Activated CD4-positive, CD25-positive, alpha-beta regulatory T cell treated with anti-CD3 and anti-CD28 coated beads, Interleukin-2, amount 50 U/mL, for 72 hours (primary cell): ENCODE data around the gene CCNA2.
A peak's percentile ranks its signal among the peaks of the same experiment; 100 is the strongest.

Experiments used
- DNase-seq: peaks from one replicate; pipeline ENCODE4 v3.0.0; 2021

Gene CCNA2

DNA sequence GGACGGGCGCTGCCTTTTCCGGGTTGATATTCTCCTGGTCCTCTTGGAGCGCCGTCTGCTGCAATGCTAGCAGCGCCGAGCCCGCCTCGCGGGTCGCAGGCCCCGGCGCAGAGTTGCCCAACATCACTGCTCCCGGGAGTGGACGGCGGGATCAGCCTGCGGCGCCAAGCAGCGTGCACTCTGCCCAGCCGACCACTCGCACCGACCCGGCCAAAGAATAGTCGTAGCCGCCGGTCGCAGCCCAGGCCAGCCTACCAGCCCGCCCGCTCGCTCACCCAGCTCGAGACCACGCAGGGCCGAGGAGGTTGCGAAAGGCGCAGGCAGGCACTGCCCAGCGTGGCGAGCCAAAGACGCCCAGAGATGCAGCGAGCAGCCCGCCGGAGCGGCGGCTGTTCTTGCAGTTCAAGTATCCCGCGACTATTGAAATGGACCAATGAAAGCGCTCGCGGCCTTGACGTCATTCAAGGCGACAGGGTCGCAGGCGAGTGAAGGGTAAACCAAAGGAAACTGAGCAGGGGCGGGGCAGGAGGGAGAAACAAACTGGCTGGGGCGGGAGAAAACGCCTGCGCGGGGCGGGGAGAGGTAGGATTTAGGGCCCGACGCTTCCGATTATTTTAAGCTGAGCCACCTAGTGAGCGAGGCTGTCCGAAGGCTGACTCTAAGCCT is at the start of gene CCNA2:
TSS of gene CCNA2 (minus strand) at position 379 of the 666 bp plus-strand sequence. CDS start at position 124, 255 bp downstream.
- DNase-seq, result peak; percentile 91

DNA sequence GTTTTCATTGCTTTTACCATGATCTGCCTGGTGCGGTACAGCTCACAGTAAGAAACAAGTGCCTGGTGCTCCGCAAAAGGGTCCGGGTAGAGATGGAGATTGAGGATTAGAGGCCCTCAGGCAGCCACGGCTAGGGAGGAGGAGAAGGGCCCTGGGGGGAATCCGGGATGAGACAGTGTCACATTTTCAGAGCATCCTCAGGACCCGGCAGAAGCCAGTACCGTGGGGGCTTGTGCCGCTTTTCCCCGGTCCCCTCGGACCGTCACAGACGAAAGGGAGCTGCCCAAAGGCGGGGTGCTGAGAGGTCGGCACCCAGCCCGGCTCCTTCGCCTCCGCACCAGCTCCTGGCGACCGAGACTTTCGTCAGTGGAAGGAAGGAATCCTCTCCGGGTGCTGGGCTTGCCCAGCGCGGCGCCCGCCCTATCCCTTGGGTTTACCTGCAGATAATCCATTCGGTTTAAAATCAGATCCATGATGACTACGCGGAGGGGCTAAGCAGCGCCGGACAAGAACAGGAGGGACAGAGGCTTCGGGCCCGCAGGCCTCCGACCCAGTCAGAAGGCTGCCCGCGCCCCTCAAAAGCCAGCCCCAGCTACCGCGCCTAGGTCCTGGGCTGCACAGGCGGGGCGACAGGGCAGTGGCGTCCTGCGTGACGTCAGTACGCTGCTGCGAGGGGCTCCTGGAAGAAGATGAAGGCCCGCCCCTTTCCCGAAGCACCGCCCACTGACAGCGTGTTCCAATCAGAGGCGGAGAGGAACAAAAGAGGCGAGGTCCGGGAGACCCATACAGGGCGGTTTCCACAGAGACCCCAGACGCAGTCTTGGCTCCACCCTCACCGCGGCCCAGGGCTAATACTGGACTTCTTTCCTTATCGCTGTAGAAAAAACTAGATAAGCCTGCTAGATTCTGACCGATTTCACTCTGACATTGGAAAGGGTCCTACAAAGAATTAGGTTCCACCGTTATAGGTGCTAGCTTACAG is 46.4 kb upstream of the CCNA2 start, which contains the start of gene BBS7:
TSS of gene BBS7 (minus strand) at position 634 of the 982 bp plus-strand sequence. CDS start at position 473, 161 bp downstream.
- peak; percentile 96 for DNase-seq

- no peak for DNase-seq
Measured at GRCh38 chr4:121863799-121864198, 40.1 kb upstream of the CCNA2 start.

GRCh38 chr4:121861426-121861825 is 37.7 kb upstream of the CCNA2 start:
- no peak for DNase-seq

GRCh38 chr4:121860121-121860520 is 36.4 kb upstream of the CCNA2 start:
- DNase-seq, result no peak

GRCh38 chr4:121851354-121851753 is 27.7 kb upstream of the CCNA2 start:
- DNase-seq, result no peak

- DNase-seq, result no peak
Measured at GRCh38 chr4:121846662-121847061, 23.0 kb upstream of the CCNA2 start.

DNA sequence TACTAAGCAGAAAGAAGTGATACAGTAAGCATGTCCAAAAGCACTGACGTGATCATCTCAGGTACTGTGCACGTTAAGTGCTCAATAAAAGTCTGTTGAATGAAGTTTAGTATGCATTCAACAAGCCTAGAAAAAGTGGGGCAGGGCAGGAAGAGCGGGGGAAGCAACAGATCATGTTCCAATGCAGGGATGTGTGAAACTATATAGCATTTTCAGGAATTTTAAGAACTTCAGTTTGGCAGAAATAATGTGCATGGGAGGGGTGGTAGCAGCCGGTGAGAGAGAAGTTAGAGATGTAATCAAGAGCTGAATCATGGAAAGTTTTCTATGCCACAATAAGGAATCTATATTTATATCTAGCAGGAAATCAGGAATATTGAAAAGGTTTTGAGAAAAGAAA is 19.2 kb upstream of the CCNA2 start:
- DNase-seq, result no peak

- DNase-seq, result no peak
Measured at GRCh38 chr4:121838136-121838535, 14.5 kb upstream of the CCNA2 start.

DNA sequence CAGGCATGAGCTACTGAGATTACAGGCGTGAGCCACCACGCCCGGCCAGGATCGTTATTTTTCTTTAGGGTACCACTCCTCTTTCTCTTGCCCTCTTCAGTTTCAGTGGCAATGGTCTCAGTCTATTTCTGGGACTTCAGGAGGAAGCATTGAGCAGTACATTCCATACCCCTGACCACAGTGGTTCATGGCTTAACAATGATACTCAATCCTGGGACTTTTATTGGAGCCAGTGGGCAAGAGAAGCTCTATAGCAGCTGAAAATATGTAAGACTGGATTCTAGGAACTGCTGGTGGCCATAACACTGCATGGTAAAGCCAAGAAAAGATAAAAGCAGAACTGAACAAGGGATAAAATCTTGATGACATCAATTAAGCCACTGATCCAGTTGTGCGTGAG is 5.8 kb upstream of the CCNA2 start:
- DNase-seq, result no peak

GRCh38 chr4:121827853-121828252 is 4.2 kb upstream of the CCNA2 start:
- DNase-seq, result no peak

DNA sequence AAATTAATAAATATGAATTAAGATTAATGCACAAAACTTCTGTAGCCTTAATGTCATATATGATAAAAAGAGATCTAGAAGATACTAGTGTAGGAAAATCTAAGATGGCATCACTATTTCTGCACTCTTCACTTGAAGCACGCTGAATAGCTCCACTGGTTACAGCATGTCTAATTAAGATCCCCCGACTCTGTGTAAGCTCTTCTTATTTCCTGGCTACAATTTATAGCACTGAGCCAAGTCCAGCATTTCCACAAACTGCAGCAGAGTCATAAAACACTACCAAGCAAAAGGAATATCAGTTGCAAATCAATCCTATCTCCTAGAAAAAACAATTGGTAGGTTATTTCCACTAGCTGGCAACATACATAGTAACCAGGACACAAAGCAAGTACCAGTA is 1.3 kb upstream of the CCNA2 start:
- DNase-seq, result no peak

GRCh38 chr4:121824171-121824527 is 466 bp upstream of the CCNA2 start:
- no peak for DNase-seq

DNA sequence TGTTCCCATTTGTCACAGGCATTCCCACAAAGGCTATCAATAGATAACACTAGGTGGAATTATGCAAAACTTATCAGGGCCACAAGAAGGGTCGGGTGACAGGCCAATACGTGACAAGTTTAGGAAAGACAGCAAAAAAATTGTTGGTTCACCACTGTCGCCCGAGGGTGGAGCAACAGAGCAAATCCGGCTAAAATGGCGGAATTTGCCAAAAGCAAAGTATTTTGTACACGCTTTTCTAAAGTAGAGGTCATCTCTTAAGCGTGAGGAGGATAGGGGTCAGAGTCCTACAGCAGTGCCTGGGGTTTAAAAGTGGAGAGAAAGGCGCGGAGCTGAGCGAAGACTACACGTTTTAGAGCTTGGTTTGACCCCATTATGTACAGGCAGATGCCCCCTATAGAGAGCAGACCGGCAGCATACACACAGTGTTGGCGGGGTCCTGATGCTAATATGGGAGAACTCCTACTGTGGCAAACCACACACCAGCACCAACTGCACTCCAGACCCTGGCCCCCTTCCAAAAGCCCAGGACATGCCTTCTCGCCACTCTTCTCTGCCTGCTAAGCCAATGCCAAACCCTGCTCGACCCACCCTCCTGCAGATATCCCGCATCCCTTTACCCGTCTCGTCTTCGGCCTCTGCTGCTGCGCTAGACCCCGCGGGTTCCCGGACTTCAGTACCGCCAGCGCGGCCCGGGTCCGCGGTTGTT is 733 bp downstream of the CCNA2 start:
- DNase-seq, result peak; percentile 31

- DNase-seq, result no peak
Measured at GRCh38 chr4:121822047-121822446, 1.6 kb downstream of the CCNA2 start.

GRCh38 chr4:121819216-121819965 is 4.3 kb downstream of the CCNA2 start:
- DNase-seq, result no peak

DNA sequence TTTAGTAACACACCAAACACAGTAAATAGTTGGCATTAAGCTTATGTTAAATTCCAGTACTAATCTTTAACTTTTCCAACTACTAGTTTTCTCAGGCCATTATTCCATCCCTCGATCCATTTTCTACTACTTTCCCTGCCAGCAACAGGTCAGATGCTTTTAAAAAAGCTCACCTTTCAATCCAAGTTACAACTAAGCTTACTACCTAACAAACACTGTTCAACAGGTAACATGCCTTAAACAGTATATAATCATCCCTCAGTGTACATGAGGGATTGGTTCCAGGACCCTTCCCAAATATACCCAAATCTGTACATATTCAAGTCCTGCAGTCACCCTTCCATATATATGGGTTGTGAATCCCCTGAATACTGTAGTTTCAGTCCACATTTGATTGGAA is 5.5 kb downstream of the CCNA2 start:
- DNase-seq, result no peak

- DNase-seq, result no peak
Measured at GRCh38 chr4:121817701-121818100, 6.0 kb downstream of the CCNA2 start.

GRCh38 chr4:121817006-121817405 is 6.7 kb downstream of the CCNA2 start:
- DNase-seq, result no peak

GRCh38 chr4:121814756-121815155 is 8.9 kb downstream of the CCNA2 start:
- DNase-seq, result no peak

DNA sequence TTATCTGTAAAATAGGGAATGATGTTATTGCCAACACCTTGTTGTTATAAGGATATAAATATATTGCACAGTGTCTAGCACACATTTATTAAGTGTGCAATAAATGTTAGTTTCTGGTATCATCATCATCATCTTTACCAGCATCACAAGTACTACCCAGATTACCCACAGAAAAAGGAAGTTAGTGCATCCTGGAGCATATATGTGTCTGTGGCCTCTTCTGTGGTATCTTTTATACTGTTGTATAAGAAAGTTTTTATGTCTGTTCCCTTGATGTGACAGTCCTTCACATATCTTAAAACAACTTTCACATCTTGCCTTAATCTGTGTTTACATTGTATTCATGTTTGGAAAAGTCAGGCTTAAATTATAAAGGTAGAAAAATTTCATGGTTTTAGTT is 12.6 kb downstream of the CCNA2 start:
- DNase-seq, result no peak

- DNase-seq, result no peak
Measured at GRCh38 chr4:121806411-121806810, 17.3 kb downstream of the CCNA2 start.

- no peak for DNase-seq
Measured at GRCh38 chr4:121801715-121802075, 22.0 kb downstream of the CCNA2 start.
